IPS-NIHi7 (cell line): ENCODE measurements around the gene NKD1.

Experiments
- DNase-seq: peaks from one replicate; pipeline ENCODE4 v3.0.0; 2012; ENCODE audit warnings: mixed read lengths; ENCODE audit errors: extremely low spot score

The NKD1 gene

GRCh38 chr16:50673496-50674275, 125.5 kb downstream of the NKD1 start:
- no peak for DNase-seq

DNA sequence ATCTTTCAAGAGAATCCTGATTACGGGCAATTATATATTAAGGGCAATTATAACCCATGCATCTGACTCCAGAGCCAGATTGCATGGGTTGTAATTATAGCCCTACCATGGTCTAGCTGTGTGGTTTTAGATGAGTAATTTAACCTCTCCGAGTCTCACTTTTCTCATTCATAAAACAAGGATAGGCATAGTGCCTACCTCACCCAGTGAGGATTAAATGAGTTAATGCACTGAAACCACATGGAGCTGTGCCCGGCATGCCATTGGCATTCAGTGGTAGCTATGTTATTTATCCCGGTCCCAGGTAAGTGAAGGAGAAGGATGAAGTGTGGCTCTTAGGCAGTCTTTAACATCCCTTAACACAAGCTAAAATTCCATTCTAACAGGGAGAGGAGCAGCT, 126.6 kb downstream of the NKD1 start:
- no peak for DNase-seq

DNA sequence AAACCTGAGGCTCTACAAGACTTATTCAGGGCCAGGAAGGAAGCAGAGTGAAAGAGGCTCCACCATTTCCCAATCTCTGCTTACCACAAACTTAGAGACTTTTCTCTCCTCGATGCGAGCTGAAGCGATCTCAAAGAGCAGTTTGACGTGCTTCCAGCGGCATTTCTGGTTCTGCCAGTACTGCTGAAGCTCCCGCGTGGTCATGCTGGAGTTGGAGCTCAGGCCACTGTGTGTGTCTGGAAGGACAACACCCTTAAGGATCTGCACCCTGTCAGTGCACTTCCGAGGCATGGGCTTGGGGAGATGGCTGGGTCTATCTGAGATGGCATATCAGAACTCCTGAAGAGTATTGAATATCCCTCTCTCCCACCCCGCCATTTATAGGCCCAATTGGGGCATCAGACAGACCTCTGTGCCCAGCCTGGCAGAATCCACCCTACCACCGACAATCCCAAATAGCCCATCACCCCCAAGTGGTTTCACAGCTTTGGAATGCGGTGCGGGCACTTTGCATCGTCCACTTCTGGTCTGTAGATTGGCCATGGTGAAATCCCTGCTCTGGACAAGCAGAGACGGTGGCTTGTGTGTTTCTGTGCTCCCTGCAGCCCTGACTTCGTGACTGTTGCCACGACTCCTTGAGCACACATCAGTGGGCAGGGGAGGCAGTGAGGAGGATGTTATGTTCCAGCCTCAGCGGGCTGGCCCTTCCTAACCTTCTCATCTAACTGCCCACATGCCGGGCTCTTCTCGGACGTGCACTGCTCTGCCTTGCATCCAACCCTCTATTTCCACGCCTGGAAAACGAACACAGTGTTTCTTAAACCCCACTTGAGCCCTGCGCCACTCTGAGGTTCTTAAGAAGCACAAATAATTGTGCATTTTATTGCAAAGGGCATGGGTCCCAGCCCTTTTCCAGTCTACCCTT, 127.8 kb downstream of the NKD1 start:
- no peak for DNase-seq

DNA sequence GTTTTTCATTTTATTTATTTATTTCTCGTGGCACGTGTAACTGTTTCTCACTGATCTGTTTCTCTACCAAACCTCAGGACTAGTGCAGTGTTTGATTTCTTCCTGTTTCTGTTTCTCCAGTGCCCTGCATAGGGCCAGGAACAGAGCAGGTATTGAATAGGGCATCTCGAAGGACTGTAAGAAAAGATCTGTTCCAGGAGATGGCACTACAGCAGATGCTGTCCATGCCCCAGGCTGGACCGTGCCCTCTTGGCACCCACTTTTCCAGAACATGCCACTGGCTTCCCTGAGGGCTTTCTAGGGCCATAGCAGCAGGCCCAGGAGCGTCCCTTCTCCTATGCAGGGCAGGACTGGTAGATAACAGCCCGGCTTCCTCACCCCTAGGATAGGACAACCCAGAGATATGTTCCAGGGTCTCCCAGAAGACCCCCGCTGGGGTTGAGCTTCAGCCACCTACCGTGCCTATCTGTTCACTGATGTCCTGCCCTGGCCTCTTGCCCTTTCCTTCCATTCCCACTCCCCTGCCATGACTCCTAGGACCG, 128.6 kb downstream of the NKD1 start:
- DNase-seq, result no peak

DNA sequence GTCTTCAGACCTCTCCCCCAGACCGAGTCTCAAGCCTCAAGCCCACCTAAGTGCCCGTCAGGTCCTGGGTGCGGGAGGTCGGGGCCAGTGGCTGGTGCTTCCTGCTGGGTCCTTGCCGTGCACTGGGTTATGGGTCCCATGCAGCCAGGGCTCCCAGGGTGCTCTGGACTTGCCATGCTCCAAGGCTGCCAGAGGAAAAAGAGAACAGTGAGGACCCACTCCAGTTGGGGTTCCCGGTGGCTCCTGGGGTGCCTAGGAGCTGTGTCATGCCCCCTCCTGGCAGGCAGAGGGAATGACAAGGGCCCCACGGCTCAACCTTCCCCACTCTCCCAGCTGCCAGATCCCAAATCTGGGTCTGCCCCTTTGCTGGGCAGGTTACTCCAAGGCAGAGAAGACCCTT, 129.2 kb downstream of the NKD1 start:
- peak; percentile 64 for DNase-seq

- no peak for DNase-seq
Measured at GRCh38 chr16:50678531-50678930, 130.3 kb downstream of the NKD1 start.

DNA sequence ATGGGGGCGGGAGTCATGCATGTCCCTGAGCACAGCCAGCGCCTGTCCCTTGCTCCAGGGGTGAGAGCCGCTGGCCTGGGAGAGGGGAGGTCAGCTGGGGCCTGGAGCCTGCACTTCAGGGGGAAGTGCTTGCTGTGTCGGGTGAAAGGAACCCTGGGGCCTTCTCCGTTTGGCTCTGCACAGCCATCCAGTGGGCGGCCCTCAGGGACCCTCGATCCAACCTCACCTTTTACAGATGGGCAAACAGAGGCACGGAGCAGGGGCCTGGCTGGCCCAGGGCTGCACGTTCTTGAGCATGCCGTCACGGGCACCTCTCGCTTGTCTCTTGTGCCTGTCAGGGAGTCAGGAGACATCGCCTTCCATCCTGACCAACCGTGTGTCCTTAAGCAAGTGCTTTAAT, 131.1 kb downstream of the NKD1 start:
- no peak for DNase-seq

DNA sequence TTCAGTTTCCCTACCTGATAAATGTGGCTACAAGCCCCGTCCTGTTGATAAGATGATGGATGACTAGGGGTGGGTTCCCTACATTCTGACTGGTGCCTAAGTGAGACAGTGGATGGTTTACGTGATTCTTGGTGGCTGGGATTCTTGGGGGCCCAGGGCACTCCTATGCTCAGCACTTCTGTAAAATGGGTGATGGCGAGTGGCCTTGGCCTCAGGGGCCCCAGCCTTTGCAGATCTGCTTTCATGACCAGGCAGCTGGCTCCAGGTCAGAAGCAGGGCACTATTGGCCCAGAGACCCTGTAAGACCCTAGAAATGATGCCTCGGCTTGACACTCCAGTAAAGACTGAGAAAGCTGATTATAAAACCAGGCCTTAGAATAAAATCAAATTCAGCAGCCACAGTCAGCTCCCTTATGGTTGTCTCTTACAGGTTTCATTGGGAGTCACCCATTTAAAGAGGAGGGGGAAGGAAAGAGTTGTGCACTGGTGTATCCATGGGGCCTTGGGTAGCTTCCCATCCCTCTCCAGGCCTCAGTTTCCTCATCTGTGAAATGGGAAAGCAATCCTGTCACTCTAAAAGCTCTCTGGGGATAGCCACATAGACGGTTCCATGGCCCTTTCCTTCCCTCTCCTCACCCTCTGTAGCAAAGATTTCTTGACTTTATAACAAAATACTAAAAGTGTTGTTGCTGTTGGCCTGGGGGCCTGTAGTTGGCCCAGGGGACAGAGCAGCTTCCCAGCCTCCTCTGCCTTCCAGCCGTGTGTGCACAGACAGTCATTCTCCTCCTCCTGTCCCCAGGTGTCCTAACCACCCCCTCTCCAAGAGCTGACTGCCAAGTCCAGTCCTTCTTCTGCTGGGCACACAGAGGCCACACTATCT, 131.7 kb downstream of the NKD1 start:
- no peak for DNase-seq

GRCh38 chr16:50680556-50680893, 132.3 kb downstream of the NKD1 start:
- DNase-seq, result no peak

DNA sequence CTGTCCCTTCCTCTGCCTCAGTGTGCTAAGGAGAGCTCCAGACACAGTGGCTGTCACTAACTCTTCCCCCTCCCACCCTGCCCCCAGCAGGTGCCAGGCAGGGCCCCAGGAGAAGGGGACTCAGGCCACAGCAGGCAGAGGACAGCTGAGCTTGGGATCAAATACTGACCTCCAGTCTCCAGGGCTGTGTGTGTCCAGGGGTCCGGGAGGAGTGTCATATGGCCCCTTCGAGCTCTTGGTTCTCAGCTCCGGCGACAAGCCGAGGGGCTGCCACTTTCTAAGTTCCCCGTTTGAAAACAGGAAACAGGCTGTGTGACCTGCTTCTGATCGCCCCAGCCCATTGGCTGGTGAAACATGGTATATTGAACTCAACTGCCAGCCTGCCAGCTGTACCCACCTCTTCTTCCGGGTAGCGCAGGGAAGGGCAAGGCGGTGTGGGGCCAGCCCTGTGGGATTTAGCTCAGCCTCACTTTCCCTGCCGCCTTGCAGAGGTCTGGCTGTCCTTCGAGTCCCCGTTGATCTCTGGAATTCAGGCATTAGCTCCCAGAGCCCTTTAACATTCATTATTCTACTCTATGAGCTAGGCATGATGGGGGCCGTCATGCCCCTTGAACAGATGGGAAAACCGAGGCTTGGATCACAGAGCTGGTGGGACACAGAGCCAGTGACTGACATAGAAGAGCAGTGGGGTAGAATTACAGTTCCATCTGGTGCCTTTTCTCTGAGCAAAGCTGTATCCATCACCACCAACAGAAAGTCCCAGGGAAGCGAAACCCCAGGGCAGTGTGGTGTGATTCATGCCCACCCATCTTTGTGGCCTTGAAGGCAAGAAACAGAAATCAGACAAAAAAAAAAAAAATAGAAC, 133.1 kb downstream of the NKD1 start, which contains the start of gene SNX20:
Gene SNX20, minus strand, starts transcription at position 292 of the 865 bp plus-strand sequence. CDS start 3,786 bp downstream, outside the sequence.
- no peak for DNase-seq

GRCh38 chr16:50683689-50684374, 135.6 kb downstream of the NKD1 start:
- DNase-seq, result no peak

- DNase-seq, result no peak
Measured at GRCh38 chr16:50684823-50685461, 136.7 kb downstream of the NKD1 start.

DNA sequence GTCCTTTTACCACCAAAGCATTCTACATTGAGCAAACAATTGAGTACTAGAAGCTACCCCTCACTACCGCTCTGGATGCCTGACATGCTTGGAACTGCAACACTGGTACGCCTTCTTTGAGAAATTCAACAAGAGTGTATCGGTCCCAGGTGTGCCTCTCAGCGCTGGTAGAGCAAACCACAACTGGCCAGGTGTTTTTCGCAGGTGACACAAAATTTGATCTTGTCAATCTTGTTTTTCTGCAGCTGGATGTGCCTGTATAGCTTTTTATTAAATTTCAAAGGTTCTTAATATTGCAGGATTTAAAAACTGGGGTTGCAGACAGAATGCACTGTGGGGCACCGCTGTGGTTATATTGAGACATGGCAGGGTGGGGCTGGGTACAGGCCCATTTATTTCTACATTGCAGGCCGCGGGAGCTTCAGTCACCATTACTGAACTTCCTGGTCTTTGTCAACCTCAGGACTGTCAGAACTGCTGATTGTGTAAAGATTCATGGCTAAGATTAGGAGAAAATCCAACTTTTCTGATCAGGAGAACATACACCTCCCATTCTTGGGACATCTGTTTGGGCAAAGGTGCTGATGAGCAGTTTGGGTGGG, 137.4 kb downstream of the NKD1 start:
- no peak for DNase-seq

- DNase-seq, result no peak
Measured at GRCh38 chr16:50688083-50688482, 139.9 kb downstream of the NKD1 start.

DNA sequence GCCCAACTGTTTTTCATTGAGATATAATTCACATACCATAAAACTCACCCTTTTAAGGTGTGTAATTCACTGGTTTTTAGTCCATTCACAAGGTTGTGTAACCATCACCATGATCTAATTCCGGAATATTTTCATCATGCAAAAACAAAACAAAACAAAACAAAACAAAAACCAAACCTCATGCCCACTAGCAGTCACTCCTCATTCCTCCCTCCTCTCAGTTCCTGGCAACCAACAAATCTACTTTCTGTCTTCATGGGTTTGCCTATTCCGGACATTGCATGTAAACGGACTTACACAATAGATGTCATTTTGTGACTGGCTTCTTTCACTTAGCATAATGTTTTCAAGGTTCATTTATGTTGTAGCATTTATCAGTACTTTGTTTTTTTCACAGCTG, 140.7 kb downstream of the NKD1 start:
- no peak for DNase-seq

- DNase-seq, result no peak
Measured at GRCh38 chr16:50690177-50690576, 142.0 kb downstream of the NKD1 start.

DNA sequence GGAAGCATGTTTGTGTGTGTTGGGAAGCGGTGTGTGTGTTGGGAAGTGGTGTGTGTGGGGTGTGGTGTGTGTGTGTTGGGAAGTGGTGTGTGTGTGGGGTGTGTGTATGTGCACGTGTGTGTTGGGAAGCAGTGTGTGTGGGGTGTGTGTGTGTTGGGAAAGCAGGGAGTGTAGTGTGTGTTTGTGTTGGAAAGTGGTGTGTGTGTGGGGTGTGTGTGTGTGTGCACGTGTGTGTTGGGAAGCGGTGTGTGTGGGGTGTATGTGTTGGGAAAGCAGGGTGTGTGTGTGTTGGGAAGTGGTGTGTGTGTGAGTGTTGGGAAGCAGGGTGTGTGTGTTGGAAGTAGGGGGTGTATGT, 144.4 kb downstream of the NKD1 start:
- DNase-seq, result no peak

GRCh38 chr16:50692999-50693781, 145.0 kb downstream of the NKD1 start, which contains the start of gene NOD2:
NOD2 (plus strand) TSS chr16:50693606; CDS start chr16:50699496, 5,890 bp downstream.
- DNase-seq, result peak; percentile 85
